GM21528 (cell line): ENCODE data around the gene VAMP8.
"Not testable (repeated sequence)": the region's sequence is repeated elsewhere in the genome, so short reads cannot be mapped to it uniquely, and the experiment has no call there.

ENCODE experiments used
- ATAC-seq: cut with Tn5 transposase; IDR thresholded peaks from one replicate; pipeline ENCODE4 v1.9.1; 2021; ENCODE audit warnings: mild to moderate bottlenecking, moderate library complexity; ENCODE audit not compliant: unreplicated experiment, low FRiP score

VAMP8 gene

DNA sequence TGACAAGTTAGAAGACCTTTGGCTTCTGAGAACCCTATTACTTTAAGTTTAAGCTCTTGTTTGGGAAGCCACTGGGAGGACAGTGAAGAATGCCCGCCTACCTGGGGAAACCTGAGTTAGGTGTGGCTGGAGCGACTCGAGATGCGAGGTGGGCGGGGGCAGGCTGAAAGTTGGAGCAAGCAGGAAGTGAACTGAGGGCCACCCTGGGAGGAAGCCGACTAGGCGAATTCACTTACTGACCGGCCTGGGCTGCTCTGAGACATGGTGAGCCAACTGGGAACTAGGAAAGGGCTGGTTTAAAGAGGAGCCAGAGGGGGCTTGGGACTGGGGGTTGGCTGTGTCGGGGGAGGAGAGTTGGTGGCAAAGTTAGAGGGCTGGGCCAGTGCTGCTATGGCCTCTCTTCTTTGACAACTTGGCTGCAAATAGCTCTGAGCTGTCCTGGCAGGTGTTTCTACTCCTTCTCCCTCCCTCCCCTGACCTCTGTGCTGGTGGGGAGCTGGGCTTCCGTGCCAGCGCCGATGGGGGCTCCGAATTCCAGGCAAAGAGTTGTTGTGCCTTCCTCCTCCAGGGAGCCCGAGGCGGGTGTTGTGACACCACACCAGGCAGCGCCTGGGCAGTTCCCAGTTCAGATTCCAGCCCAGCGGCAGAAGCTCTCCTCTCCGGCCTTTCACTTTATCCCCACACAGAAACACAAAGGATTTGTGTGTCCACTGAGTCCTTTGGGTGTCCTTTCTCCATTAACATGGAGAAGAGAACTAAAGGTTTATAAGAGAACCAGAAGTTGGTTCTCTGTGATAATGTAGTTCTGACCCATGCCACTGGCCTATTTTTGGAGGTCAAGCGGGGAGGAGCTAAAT is at the start of gene VAMP8:
TSS of gene VAMP8 (plus strand) at position 201 of the 857 bp plus-strand sequence. CDS start at position 262, 61 bp downstream.
- peak; percentile 63 for ATAC-seq

DNA sequence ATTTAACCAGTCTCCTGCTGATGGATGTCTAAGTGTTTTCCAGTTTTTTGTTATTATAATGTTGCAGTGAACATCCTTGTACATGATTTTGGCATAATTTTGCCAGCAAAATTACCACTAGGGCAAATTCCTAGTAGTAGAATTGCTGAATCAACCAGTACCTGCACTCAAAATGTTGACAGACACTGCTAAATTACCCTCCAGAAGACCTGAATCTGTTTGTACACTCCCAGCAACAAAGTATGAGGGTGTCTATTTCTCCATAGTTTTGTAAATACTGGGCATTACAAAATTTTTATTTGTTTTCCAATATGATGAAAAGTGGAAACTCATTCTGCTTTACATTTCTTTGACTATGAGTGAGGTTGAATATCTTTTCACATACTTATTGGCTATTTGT is 49.6 kb upstream of the VAMP8 start:
- ATAC-seq: no peak

DNA sequence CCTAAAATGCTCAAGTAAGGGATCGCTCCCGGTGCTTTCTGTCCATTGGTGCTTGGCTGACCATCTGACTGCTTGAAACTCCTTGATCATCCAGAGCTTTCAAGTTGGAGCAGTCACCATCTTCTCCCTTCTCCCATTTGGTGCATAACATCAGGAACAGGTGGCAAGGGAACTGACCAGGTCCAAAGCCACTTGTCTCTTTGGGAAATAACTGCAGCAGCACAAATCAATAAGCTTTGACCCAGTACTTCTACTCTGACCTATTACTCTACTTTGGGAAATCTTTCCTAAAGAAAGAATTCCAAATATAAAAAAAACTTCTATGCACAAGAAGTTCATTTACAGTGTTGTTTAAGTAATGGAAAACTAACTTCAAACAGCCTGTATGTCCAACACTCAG is 49.0 kb upstream of the VAMP8 start:
- ATAC-seq: no peak

DNA sequence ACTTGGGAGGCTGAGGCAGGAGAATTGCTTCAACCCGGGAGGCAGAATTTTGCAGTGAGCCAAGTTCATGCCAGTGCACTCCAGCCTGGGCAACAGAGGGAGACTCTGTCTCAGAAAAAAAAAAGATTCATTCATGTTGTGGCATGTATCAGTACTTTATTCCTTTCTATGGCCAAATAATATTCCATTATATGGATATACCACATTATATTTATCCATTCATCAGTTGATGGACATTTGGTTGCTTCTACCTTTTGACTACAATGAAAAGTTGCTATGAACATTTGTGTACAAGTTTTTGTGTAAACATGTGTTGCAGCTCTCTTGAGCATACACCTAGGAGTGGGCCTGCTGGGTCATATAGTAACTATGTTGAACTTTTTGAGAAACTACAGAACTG is 47.6 kb upstream of the VAMP8 start:
- ATAC-seq: no peak

DNA sequence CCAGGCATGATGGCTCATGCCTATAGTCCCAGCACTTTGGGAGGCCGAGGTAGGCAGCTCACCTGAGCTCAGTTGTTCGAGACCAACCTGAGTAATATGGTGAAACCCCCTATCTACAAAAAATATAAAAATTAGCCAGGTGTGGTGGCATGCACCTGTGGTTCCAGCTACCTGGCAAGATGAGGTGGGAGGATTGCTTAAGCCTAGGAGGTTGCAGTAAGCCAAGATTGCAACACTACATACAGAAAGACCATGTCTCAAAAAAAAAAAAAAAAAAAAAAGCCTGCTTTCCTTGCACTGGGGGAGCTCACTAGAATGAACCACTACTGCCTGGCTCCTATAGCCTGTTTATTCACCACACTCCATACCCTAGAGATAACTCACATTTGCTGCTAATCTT is 45.8 kb upstream of the VAMP8 start:
- ATAC-seq: no peak

DNA sequence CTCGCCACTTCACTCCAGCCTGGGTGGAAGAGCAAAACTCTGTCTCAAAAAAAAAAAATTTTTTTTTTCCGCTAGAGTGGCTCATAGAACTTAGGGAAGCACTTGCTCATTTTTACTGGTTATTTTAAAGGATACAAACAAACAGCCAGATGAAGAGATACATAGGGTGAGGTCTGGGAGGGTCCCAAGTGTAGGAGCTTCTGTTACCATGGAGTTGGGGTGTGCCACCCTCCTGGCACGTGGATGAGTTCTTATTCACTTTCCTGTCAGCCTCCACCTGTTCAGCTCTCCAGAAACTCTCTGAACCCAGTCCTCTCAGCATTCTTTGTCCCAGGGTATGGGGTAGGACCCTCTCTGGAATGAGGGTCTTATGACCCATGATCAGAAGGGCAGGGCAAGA is 43.3 kb upstream of the VAMP8 start:
- no peak for ATAC-seq

DNA sequence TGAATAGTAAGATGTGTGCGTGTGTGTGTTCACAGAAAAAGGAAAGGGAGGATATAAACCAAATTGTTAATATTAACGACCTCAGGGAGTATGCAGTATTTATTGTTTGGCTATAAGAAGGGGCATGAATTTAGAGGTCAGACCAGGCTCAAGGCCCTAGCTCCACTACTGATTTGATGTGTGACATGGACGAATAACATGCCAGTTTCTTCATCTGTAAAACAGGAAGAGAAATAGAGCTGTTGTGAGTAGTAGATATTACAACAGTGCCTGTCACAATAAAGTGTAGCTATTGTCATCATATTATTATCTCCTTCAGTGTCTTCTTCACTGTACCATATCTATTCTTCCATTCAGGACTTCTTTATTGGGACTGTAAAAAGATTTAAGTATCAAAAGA is 42.5 kb upstream of the VAMP8 start:
- ATAC-seq: no peak

DNA sequence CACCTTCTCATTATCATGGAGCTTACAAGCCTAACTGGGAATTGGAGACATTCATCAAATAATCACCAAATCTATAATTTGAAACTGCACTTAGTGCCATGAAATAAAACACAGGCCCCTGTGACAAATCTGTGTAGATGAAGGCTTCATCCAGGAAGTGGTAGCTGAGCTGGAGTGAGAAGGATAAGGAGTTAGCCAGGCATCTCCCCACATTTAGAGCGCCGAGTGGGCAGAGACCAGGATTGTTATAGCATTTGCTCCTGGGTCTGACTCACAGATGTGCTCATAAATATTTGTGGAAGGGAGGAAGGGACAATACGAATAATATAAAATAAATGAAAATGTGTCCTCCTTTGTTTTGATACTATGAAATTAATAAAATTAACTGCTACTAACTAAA is 40.9 kb upstream of the VAMP8 start:
- ATAC-seq: no peak

DNA sequence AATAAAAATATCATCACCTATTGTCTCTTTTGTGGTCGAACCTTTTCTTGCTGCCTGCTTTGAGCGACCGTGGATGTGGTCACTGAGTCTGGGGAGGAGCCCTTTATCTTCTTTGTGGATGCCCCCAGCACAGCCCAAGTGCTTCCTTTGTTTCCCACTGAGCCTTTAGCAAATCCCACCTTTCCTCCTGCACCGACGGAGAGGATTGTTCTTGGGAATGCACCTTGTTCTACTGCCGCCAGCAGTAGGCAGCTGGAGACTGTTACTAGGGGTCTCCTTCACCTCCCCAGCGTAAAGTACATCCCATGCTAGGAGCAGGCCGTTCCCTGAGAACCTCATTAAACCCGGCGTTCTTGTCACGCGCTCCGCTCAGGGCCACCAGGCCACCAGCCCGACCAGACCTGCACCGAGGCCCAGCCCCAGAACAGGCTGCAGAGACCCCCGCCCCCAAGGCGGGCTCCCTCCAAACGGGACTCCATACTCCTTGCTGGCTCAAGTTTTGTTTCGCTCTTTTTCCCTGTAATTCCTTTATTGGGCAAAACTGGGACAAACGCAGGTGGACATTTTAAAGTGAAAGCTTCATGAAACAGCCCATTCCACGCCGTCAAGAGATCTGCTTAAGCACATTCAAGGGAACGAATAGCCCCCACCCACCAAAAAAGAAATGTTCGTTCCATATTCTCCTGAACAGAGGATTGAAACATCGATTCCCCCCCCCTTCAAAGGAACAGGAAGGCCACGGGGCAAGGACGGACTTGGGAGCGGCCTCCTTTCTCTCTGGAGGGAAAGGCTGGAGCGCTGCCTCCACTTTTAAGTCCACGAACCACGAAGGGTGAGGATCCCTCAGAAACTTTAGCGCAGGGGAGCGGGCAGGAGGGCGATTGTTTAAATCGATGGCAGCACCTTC is 39.5 kb upstream of the VAMP8 start:
- ATAC-seq: peak; percentile 1

DNA sequence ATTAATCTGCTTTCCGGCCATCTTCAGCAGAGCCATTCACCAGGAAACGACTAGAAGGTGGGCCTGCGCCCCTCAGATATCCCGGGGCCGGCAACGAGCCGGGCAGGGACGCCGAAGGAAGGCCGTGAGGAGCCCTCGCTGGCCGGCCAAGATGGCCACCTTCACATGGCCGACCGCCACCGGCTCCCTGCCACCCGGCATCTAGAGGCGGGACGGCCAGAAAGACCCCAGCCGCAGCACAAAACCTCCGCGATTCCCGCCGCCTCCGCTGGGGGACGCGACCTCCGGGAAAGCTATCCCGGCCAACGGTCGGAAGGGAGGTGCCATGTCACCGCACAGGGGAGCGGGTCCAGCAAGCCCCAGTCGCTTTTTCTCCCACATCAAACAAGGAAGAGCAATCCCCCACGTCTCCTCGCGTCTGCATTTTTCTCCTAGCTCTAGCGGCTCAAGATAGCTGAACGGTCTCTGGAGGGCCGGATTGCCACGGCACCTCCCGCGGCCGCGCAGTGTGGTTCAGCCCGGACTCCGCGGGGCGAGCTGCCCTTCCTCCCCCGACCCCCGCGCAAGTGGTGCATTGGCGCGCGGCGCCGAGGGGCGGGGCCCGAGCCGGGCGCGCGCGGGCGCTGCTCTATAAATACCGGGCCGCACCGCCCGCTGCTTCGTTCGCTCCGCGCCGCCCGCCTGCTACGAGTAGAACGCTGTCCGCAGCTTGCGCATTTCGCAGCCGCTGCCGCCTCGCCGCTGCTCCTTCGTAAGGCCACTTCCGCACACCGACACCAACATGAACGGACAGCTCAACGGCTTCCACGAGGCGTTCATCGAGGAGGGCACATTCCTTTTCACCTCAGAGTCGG is 38.7 kb upstream of the VAMP8 start, which contains the start of gene MAT2A:
TSS of gene MAT2A (plus strand) at position 662 of the 854 bp plus-strand sequence. CDS start at position 782, 120 bp downstream.
- ATAC-seq: peak; percentile 75

DNA sequence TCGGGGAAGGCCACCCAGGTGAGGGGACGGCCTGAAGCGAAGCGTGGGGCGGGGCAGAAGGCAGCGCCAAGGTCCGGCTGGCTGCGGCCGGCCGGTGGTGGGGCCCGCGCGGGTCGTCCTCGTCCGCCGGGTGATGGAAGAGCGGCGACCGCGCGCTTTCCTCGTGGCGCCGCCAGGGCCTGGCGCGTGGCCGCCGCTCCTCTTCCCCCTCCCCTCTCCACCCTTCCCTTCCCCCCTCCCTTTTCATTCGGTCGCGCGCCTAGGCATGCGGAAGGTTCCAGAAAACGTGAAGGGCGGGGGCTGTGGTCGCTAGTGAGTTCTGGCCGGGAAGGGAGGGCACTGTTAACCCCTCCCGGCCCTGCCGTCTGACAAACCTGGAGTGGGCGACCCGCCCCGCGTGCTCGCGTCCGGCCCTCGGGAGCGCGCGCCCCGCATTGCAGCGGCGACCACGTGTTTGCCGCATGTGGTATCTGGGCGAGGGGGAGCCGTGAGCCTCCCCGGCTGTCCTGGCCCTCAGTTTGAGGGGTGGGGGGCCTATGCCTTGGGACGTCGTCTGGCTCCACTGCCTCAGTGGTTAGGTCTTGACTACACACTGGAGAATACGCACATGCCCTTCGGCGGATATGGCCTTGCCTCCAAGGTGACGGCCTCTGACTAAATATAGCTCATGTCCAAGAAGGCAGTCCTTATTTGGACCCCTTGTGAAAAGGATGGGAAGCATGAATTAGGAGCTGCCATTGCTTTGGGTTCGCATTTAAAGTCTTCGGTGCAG is 37.8 kb upstream of the VAMP8 start:
- peak; percentile 33 for ATAC-seq

DNA sequence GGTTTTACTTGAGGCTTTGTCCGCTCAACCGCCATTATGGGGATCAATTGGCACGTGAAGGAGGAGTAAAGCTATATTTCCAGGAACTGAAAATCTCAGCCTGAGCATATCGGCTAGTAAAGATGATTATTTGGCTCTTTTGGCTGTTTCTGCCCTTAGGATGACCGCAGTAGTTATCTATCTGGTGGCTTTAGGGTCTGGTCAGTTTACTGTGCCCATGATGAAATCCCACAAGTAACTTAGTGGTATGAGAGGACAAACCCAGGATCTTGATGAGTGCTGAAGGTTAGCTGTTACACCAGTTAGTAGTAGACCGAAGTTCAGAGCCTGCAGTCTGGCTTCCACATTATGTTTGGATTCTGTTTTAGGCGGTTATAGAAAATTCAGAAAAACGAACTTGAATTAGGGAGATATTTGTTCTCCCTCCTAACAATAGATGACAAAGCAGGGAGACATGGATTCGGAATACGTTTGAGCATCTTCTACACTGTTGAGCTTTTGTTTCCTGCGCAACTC is 37.2 kb upstream of the VAMP8 start:
- no peak for ATAC-seq

DNA sequence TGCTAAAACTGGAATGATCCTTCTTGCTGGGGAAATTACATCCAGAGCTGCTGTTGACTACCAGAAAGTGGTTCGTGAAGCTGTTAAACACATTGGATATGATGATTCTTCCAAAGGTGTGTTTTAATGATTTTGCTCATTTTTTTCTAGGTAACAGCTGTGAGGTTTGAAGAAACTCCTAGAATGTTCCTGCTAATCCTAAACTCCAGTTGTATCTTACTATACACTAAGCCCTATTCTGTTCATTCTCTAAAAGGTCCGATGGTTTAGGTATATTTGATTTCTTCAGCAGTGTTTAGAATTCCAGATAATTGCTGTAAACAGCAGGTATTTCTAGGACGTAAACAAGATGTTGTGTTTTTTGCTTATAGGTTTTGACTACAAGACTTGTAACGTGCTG is 36.1 kb upstream of the VAMP8 start:
- ATAC-seq: no peak

DNA sequence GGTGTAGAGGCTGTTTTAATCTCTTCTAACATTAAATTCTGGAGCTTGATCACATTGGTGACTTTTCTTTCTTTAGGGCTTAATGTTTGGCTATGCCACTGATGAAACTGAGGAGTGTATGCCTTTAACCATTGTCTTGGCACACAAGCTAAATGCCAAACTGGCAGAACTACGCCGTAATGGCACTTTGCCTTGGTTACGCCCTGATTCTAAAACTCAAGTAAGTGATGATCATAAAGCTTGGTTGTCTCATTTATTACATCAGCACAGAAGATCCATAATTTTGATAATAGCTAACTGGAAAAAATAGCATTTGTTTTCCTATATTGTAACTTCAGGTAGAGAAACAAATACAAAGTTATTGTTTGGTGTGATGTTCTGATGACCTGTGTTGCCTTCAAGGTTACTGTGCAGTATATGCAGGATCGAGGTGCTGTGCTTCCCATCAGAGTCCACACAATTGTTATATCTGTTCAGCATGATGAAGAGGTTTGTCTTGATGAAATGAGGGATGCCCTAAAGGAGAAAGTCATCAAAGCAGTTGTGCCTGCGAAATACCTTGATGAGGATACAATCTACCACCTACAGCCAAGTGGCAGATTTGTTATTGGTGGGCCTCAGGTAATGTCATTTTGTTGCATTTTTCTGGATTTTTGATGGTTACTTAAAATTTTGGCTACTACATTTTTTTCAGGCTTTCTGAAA is 35.5 kb upstream of the VAMP8 start:
- no peak for ATAC-seq

DNA sequence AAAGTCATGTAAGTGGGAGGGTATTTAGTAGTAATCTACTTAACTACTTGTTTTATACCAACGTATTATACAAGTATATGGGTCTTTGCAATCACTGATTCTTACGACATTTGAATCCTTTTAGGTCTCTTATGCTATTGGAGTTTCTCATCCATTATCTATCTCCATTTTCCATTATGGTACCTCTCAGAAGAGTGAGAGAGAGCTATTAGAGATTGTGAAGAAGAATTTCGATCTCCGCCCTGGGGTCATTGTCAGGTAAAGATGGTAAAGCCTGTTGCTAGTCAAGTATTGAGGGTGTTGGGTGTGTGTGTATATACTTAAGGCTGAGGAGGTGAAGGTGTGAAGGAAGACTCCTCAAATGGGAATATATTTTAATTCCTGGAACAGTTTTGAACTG is 34.6 kb upstream of the VAMP8 start:
- no peak for ATAC-seq

DNA sequence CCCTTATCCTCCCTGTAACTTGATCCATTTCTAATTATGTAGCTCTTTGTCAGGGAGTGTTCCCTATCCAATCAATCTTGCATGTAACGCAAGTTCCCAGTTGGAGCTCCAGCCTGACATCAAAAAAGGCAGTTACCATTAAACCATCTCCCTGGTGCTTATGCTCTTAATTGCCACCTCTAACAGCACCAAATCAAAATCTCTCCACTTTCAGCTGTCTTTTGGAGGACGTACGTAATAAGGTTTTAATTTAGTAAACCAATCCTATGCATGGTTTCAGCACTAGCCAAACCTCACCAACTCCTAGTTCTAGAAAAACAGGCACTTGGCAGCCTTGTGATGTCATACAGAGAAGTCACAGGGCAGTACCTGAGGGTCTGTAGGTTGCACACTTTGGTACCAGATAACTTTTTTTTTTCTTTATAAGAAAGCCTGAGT is 33.1 kb upstream of the VAMP8 start:
- not testable (repeated sequence) for ATAC-seq

DNA sequence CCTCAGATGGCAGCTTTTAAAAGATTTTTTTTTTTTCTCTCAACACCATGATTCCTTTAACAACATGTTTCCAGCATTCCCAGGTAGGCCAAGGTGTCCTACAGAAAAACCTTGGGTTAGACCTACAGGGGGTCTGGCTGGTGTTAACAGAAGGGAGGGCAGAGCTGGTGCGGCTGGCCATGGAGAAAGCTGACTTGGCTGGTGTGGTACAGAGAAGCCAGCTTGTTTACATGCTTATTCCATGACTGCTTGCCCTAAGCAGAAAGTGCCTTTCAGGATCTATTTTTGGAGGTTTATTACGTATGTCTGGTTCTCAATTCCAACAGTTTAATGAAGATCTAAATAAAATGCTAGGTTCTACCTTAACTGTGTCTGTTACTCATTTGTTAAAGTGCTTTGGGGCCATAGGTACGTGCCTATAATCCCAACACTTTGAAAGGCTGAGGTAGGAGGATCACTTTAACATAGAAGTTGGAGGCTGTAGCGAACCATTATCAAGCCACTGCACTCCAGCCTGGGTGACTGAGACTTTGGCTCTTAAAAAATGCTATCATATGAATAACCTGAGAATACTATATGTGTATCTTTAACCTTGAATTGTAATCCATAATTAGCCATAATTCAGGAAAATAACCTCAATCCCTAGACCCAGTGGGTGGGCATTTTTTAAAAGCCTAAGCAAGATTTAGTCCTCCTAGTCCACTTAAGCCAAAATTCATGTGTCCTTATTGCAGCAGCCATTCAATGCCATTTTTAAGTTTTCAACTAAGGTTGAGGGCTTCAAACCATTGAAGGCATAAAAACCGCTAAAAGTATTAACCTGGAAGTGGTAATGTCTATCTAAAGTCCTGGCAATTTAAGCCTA is 32.2 kb upstream of the VAMP8 start:
- ATAC-seq: not testable (repeated sequence)

DNA sequence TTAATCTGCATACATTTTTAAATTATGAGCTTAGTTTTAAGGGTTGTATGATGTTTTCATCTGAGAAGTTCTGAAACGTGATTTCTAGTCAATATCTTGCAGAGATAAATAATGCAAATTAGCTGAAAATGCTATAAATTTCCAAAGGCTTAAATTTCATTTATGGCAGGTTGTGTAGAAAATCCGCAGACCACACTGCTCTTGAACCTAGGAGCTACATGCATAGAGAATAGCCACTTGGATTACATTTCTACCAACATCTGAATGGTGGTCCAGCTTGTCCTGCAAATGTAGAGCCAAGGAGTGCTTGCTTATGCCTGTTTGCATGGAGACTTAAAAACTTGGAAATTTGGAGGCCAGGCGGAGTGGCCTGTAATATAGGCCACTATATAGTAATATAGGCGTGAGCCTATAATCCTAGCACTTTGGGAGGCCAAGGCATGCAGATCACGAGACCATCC is 31.6 kb upstream of the VAMP8 start:
- no peak for ATAC-seq
